ENCODE measurements around the gene ACKR2. TPM values are rescaled to one million over a fixed set of nuclear protein-coding genes. Genes with fewer than 3 reads are reported as not detected.
A peak's percentile ranks its signal among the peaks of the same experiment; 100 is the strongest.

Gene ACKR2
- total RNA-seq, 1 experiment from 2014 or later: not detected

DNA sequence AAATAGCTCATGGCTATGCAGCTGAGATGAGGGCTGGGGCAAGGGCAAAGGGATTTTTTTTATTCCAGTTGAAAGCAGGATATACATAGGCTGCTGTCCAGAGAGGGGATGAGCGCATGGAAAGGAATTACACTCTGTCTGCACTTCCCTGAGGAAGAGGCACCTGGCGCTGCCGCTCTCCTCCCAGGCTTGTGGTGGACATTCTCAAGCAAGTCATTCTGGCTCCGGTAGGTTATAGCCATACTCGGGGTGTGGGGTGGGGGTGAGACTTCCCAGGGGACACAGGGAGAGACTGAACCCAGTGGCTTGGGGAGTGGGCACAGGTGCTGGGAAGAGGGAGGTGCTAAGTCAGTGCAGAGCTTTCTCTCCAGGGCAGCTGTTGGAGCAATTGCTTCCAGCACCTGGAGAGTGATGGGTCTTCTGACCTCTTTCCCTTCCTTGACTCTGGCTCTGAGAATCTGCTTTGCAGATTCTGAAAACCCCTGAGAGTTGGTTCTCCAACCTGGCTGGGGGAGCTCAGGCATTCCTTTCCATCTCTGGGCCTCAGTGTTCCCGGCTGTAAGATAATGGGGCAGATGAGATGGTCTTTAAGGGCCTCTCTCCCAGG, 42.1 kb downstream of the ACKR2 start:
- no peaks in the 10 kb centered on the region for H3K9me3 ChIP-seq (ENCODE audit: control insufficient read depth, low read depth, low read length)
- H3K79me2 ChIP-seq (ENCODE audit: insufficient read depth, low read length): no peaks in the 10 kb centered on the region; the same call in 1 of the 2 replicates
- H3K27me3 ChIP-seq (ENCODE audit: insufficient read depth, low read length): no peaks in the 10 kb centered on the region
- H3K4me1 ChIP-seq (ENCODE audit: insufficient read depth, low read length): no peaks in the 10 kb centered on the region
- no peak overlapping the region for H2BK12ac ChIP-seq (ENCODE audit: insufficient read length, low read depth, low read length)
- H4K5ac ChIP-seq (ENCODE audit: insufficient read length, low read depth, low read length): no peak overlapping the region
- no peak overlapping the region for H3K4ac ChIP-seq (ENCODE audit: low read depth, low read length)
- no peak overlapping the region for H2BK20ac ChIP-seq (ENCODE audit: low read depth, low read length, poor library complexity, severe bottlenecking)
- H4K8ac ChIP-seq (replicated peaks; ENCODE audit: insufficient read length, low read depth, low read length): no peak overlapping the region
- H3K79me1 ChIP-seq (ENCODE audit: insufficient read depth, low read depth, low read length, poor library complexity, severe bottlenecking): no peaks in the 10 kb centered on the region
- TF ChIP-seq, protein P1, sequence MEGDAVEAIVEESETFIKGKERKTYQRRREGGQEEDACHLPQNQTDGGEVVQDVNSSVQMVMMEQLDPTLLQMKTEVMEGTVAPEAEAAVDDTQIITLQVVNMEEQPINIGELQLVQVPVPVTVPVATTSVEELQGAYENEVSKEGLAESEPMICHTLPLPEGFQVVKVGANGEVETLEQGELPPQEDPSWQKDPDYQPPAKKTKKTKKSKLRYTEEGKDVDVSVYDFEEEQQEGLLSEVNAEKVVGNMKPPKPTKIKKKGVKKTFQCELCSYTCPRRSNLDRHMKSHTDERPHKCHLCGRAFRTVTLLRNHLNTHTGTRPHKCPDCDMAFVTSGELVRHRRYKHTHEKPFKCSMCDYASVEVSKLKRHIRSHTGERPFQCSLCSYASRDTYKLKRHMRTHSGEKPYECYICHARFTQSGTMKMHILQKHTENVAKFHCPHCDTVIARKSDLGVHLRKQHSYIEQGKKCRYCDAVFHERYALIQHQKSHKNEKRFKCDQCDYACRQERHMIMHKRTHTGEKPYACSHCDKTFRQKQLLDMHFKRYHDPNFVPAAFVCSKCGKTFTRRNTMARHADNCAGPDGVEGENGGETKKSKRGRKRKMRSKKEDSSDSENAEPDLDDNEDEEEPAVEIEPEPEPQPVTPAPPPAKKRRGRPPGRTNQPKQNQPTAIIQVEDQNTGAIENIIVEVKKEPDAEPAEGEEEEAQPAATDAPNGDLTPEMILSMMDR (conservative IDR thresholded peaks at IDR 0.05): no peak
- no peak overlapping the region for H2BK15ac ChIP-seq (ENCODE audit: low read depth, low read length)
- no peak overlapping the region for H3K14ac ChIP-seq (ENCODE audit: insufficient read depth, low read length)
- H3K18ac ChIP-seq (ENCODE audit: insufficient read length, low read depth, low read length): no peak overlapping the region
- H2BK120ac ChIP-seq (ENCODE audit: low read depth, low read length, poor library complexity, severe bottlenecking): no peak overlapping the region
- no peak overlapping the region for H3K23ac ChIP-seq (ENCODE audit: insufficient read length, low read depth, low read length)
- Mint-ChIP-seq H3K27ac (no peak overlapping the region; a peak in 1 of 7 replicates), H3K4me1 (peaks cover 12% of the 10 kb centered on the region in 2 experiments), H3K9me3 (no peaks in the 10 kb centered on the region), H3K36me3 (ENCODE audit: insufficient read depth in 1 of 3, low read depth in 3 of 3) (no peaks in the 10 kb centered on the region), H3K4me3 (no peak overlapping the region), H3K27me3 (ENCODE audit: low read depth) (peaks cover 3% of the 10 kb centered on the region; the same call in 1 of the 2 replicates)
- no peaks in the 10 kb centered on the region for H4K20me1 ChIP-seq (ENCODE audit: control insufficient read depth, insufficient read depth, insufficient read length)
- H2AK5ac ChIP-seq (ENCODE audit: insufficient read length, low read length): no peak overlapping the region
- no peak overlapping the region for H3T11ph ChIP-seq (ENCODE audit: low read length)
- H4K91ac ChIP-seq (ENCODE audit: insufficient read length, low read depth, low read length): no peak overlapping the region
- H3K56ac ChIP-seq (ENCODE audit: insufficient read length, low read depth, low read length): no peak overlapping the region
- peak; percentile 9 for DNase-seq
- H2BK5ac ChIP-seq (ENCODE audit: insufficient read length, low read length): no peak overlapping the region
- WGBS (ENCODE audit: extremely low coverage, insufficient read length, low lambda C conversion rate): no CpG with 5 or more reads among the region's 6 CpGs
- no peak overlapping the region for H3K4me2 ChIP-seq (ENCODE audit: insufficient read depth, insufficient read length, low read length)
- no peak overlapping the region for H3K27ac ChIP-seq (ENCODE audit: insufficient read length, low read depth, low read length)
- H3K23me2 ChIP-seq (ENCODE audit: insufficient read length, low read depth, low read length, poor library complexity, severe bottlenecking): no peaks in the 10 kb centered on the region
- H2AFZ ChIP-seq (ENCODE audit: low read length): no peak overlapping the region
- no peak overlapping the region for H3K9ac ChIP-seq (ENCODE audit: extremely low read depth, insufficient read length, low read length)
